GM18526 (cell line): ENCODE measurements around the gene SLC52A1.

Source experiments
- POLR2A ChIP-seq: IDR thresholded peaks from 3 replicates; pipeline ENCODE4 v1.6.1; 2011; ENCODE audit not compliant: insufficient read length; ENCODE audit errors: extremely low read depth

Gene SLC52A1

DNA sequence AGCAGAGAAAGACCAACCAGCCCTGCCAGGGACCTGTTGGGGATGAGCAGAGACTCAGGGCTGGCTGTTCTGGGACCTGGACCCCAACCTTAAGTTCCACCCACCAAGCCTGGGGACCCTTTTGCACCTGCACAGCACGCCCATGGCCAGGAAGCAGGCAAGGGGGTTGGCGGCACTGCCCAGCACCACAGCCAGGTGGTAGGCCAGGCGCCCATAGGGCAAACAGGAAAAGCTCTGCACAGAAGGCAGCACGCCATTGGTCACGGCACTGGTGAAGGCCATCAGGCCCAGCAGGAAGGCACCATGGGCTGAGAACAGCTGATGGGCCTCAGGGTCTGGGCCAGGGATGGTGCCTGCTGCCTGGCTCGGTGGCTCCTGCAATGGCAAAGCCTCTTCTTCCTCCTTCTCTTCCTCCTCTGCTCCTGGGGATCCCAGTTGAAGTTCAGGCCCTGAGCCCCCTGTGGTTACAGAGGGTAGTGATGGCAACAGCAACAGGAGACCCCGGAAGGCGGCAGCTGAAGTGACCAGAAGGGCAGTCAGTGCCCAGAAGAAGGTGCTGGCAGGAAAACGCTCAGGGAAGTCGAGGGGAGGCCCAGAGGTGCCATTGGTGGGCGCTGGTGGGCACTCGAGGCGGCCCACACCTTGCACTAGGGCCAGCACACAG is 1.7 kb downstream of the SLC52A1 start:
- TF ChIP-seq POLR2A = no peak

DNA sequence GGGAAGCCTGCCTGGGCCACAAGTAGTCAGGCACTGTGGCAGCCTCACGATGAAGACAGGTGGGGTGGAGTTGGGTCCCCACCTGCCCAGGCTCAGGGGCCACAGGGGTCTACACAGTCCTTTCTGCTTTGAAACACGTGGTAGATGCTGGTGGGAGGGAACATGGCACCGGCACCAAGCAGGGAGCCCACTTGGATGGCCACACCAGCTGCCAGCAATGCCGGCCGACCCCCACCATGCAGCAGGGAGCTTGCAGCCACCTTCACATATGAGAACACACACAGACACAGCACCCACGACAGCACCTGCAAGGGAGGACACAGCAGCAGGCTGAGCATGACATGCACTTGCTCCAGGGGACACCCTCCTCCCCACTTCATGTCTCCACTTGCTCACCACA is 2.4 kb downstream of the SLC52A1 start:
- TF ChIP-seq POLR2A = no peak

DNA sequence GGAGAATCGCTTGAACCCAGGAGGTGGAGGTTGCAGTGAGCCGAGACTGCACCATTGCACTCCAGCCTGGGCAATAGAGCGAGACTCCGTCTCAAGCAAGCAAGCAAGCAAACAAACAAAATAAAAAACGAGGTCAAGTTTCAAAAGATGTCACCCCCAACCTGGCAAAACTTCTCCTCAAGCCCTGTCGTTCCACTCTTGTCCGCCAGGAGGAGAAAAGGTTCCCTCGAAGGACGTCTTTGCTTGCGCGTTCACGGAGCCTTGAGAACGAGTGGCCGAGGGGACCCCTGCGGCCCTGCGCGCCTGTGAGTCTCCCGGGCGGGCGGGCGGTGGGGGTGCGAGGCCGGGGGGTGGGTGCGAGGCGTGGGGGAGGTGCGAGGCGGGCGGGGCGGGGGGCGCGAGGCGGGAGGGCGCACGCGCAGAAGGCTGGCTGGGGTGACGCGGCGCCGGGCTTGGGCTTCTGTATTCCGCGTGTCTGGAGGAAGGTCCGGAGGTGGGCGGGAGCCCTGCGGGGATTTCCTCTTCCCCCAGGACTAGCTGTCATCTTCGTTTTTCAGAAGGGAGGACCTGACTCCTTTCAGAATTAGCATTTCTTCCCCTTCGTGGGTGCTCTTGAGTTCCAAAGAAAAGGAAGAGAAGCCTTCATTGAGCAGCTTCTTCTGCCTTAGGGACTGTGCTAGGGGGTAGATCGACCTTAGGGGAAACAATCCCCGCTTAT is 3.7 kb downstream of the SLC52A1 start:
- TF ChIP-seq POLR2A = peak; percentile 19

DNA sequence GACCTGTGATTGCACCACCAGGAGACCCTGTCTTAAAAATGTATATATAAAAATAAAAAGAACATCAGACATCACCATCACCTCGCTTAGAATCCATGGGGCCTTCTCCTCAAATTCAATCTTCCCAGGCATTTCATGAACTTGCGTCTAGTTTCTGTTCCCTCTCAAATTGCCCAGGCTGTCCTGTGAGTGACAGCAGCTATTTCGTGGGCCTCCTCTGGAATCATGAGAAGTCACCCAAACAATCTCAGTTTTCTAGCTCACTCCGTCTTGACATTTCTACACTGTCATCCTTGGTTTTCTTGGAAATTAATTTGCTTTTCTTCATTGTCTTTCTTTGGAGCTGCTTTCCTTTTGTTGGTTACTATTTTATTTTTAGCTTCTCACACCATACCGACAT is 7.3 kb downstream of the SLC52A1 start:
- no peak for TF ChIP-seq POLR2A

DNA sequence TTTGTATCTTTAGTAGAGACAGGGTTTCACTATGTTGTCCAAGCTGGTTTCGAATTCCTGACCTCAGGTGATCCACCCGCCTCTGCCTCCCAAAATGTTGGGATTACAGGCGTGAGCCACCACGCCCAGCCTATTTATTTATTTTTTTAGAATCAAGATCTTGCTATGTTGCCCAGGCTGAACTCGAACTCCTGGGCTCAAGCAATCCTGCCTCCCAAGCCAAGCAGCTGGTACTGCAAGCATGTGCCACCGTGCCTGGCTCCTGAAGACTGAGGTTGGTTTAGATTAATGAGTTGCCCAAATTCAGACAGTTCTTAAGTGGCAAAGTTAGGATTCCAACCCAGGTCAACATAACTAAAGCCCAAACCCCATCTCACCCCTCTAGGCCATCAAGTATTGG is 7.9 kb downstream of the SLC52A1 start:
- no peak for TF ChIP-seq POLR2A

DNA sequence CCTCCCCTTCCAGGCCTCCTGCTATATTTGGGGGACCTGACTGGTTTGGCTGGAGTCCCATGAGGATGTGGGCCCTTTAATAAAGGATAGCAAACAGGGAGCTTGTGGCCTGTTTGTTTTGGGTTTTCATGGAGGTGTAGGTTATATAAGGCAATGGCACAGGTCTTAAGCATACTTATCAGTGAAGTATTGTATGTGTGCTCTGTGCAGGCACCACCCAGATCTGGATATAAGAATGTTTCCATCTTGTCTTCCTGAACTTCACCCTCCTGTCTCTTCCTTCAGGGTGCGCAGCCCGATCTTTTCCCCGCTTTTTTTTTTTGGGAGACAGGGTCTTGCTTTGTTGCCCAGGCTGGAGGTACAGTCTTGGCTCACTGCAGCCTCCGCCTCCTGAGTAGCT is 10.6 kb downstream of the SLC52A1 start:
- TF ChIP-seq POLR2A = no peak

DNA sequence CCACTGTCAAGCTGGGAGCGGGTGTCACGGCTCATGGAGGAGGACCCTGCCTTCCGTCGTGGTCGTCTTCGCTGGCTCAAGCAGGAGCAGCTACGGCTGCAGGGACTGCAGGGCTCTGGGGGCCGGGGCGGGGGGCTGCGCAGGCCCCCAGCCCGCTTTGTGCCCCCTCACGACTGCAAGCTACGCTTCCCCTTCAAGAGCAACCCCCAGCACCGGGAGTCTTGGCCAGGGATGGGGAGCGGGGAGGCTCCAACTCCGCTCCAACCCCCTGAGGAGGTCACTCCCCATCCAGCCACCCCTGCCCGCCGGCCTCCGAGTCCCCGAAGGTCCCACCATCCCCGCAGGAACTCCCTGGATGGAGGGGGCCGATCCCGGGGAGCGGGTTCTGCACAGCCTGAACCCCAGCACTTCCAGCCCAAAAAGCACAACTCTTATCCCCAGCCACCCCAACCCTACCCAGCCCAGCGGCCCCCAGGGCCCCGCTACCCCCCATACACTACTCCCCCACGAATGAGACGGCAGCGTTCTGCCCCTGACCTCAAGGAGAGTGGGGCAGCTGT is 11.6 kb downstream of the SLC52A1 start:
- TF ChIP-seq POLR2A = no peak

DNA sequence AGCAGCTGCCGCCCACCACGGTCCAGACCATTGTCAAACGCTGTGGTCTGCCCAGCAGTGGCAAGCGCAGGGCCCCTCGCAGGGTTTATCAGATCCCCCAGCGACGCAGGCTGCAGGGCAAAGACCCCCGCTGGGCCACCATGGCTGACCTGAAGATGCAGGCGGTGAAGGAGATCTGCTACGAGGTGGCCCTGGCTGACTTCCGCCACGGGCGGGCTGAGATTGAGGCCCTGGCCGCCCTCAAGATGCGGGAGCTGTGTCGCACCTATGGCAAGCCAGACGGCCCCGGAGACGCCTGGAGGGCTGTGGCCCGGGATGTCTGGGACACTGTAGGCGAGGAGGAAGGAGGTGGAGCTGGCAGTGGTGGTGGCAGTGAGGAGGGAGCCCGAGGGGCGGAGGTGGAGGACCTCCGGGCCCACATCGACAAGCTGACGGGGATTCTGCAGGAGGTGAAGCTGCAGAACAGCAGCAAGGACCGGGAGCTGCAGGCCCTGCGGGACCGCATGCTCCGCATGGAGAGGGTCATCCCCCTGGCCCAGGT is 13.0 kb downstream of the SLC52A1 start:
- TF ChIP-seq POLR2A = no peak

DNA sequence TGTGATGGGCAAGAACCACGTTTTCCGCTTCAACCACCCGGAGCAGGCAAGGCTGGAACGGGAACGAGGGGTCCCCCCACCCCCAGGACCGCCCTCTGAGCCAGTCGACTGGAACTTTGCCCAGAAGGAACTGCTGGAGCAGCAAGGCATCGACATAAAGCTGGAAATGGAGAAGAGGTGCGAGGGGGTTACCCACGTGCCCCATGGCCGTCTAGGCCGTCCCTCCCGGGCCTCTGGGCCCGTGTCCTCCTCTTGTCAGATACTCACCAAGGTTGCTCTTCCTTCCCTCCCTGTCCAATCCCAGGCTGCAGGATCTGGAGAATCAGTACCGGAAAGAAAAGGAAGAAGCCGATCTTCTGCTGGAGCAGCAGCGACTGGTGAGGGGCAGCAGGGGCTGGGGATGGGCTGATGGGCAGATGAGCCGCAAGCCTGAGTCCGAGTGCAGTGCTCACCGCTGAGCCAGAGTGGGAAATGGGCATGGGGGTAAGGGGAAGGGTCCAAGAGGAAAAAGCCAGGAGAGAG is 14.7 kb downstream of the SLC52A1 start:
- no peak for TF ChIP-seq POLR2A

DNA sequence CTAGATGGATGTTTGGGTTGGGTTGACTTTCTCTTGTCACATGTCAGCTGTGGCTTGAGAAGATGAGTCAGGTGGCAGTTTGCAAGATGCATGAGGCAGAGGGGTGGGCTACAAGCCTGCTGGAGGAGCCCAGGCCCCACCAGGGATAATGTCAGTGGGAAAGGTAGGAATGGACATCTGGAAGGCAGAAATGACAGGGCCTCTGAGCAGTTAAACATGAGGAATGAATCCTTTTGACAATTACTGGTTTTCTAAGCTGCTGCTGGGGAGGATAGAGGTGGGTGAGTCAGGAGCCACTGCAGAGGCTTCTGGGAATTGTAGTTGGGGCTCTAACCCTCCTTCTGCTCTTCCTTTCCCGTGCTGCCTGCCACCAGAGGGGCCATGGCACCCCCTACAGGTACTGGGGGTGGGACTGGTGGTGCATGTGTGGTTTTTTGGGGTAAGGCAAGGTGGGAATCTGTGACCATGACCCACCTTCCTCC is 15.7 kb downstream of the SLC52A1 start:
- no peak for TF ChIP-seq POLR2A

DNA sequence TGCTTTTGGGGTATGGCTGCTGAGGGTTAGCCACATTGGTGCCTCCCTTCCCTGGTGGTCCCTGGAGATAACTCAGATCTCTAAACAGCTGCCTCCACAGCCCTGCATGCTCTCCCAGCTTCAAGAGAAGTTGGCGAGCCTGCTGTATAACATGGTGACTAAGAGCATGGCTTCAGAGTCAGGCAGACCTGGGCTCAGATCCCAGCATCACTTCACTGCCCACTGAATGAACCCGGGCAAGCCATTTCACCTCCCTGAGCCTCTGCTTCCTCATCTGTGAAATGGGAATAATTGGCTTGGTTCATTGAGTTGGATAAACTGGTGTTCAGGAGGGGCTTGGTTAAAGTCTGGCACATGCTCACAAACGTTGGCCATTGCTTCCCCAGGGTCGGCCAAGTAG is 20.9 kb downstream of the SLC52A1 start:
- no peak for TF ChIP-seq POLR2A

DNA sequence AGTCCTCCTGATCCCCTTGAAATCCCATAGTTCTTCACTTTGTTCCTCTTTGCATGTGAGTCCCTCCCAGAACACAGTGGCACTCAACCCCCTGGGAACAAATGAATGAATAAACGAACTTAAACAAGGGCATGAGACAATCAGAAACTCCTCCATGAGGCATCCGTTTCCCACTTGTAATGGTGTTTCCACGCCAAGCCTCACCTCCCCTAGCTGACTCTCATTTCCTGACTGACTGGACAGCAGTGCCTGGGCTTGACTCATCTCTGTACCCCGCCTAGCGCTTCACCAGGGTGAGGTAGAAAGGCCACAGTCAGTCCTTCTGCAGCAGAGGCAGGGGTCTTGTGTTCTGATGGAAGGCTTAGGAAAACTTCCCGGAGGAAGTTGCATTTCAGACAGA is 23.3 kb downstream of the SLC52A1 start:
- TF ChIP-seq POLR2A = no peak

DNA sequence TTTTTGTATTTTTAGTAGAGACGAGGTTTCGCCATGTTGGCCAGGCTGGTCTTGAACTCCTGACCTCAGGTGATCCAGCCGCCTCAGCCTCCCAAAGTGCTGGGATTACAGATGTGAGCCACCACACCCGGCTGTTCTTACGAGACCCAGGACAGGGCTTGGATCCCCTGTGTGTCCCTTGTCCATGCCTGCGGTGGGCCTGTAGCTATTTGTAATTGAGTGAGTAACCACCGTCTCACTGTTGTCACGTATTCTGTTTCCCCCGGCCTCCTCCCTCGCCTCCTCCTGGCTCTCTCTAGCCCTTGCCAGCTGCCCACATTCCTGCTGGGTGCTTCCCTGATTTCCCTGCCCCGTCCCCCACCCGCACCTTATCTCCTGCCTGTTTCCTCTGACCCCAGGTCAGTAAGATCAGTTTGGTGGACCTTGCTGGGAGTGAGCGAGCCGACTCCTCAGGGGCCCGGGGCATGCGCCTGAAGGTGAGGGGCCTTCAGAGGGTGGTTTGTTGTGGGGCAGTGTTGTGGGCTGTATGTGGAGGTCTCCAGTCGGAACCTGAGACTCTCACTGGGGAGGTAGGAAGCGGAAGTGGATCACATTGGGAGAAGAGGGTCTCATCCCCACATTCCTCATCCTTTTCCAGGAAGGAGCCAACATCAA is 31.9 kb downstream of the SLC52A1 start:
- TF ChIP-seq POLR2A = no peak

DNA sequence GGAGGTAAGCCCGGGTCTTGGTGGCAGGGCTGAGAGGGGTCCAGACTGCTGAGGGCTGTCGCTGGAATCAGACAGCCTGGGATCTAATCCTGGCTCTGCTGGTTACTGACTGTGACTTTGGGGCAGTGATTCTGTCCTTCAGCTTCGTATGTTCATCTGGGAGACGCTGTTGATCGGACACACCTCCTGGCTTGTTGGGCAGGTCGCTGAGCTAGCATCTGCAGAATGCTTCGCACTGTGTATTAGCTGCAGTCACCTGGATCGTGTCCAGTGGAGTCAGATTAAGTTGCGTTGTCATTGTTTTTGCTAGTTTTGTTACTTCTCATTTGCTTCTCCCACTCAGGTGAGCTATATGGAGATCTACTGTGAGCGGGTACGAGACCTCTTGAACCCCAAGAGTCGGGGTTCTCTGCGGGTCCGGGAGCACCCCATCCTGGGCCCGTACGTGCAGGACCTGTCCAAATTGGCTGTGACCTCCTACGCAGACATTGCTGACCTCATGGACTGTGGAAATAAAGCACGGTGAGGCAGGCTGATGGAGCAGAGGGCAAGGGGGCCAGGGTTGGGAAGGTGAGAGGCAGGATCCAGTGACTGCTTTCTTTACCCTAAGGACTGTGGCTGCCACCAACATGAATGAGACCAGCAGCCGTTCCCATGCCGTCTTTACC is 33.0 kb downstream of the SLC52A1 start:
- TF ChIP-seq POLR2A = no peak

DNA sequence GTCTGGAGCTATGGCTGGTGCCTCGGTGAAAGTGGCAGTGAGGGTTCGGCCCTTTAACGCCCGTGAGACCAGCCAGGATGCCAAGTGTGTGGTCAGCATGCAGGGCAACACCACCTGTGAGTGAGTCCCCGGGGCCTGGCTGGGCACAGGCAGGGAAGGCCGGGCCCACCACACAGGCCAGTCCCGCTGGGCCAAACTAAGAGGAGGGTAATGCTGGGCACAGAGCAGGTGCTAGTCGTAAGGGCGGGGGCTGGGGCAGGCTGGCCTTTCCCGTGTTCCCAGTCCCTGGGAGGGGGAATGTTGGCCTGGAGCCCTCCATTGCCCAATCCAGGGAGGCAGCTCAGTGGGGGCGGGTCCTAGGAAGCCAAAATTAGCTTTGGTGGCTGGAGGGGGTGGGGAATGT is 35.0 kb downstream of the SLC52A1 start:
- no peak for TF ChIP-seq POLR2A
